ENCODE measurements around the gene HLA-G. TPM values are rescaled to one million over a fixed set of nuclear protein-coding genes. Genes with fewer than 3 reads are reported as not detected.

HLA-G gene
- total RNA-seq, 4 donors from 2014 or later, result 0.45 to 2.3 TPM; not detected in 2

- TF ChIP-seq CTCF (IDR thresholded peaks at IDR 0.05), result no peak
- TF ChIP-seq POLR2A (IDR thresholded peaks at IDR 0.05), result no peak
- Histone ChIP-seq H3K4me1 (peaks cover 0 to 2% of the 10 kb centered on the region in 2 donors), H3K27me3 (no peaks in the 10 kb centered on the region), H3K4me3 (replicated peaks in 1 of 3) (no peak overlapping the region), H3K9me3 (no peaks in the 10 kb centered on the region), H3K36me3 (no peaks in the 10 kb centered on the region), H3K27ac (no peak overlapping the region)
- WGBS, 2 donors, result 67 to 85% methylated on average over 5 of the region's 5 CpGs
- intact Hi-C loops (cut with DNase I), result no loop called here
- DNase-seq, result no peak
These were observed 29.7 kb upstream of the HLA-G start for GRCh38 chr6:29797966-29798365.

GRCh38 chr6:29800254-29800653, 27.4 kb upstream of the HLA-G start:
- intact Hi-C loops (cut with DNase I), result no loop called here
- Histone ChIP-seq H3K4me1 (no peaks in the 10 kb centered on the region), H3K4me3 (replicated peaks in 1 of 3) (no peak overlapping the region), H3K9me3 (no peaks in the 10 kb centered on the region), H3K36me3 (no peaks in the 10 kb centered on the region), H3K27ac (no peak overlapping the region), H3K27me3 (no peaks in the 10 kb centered on the region)
- no peak for TF ChIP-seq POLR2A (IDR thresholded peaks at IDR 0.05)
- no peak for TF ChIP-seq CTCF (IDR thresholded peaks at IDR 0.05)
- WGBS, 2 donors, result 89 to 91% methylated on average over 23 to 24 of the region's 24 CpGs
- no peak for DNase-seq

- intact Hi-C loops (cut with DNase I), result no loop called here
- no peak for TF ChIP-seq POLR2A (IDR thresholded peaks at IDR 0.05)
- TF ChIP-seq CTCF (IDR thresholded peaks at IDR 0.05), result no peak
- Histone ChIP-seq H3K27ac (no peak overlapping the region), H3K27me3 (no peaks in the 10 kb centered on the region), H3K36me3 (no peaks in the 10 kb centered on the region), H3K4me3 (replicated peaks in 1 of 3) (no peak overlapping the region), H3K4me1 (no peaks in the 10 kb centered on the region), H3K9me3 (no peaks in the 10 kb centered on the region)
- no peak for DNase-seq
- WGBS, 2 donors, result 93 to 95% methylated on average over 3 of the region's 3 CpGs
These were observed 21.2 kb upstream of the HLA-G start for GRCh38 chr6:29806387-29806786.

GRCh38 chr6:29809249-29809648, 18.4 kb upstream of the HLA-G start:
- Histone ChIP-seq H3K4me3 (replicated peaks in 1 of 3) (no peak overlapping the region), H3K9me3 (no peaks in the 10 kb centered on the region), H3K36me3 (no peaks in the 10 kb centered on the region), H3K4me1 (no peaks in the 10 kb centered on the region), H3K27ac (no peak overlapping the region), H3K27me3 (no peaks in the 10 kb centered on the region)
- intact Hi-C loops (cut with DNase I), result no loop called here
- DNase-seq, result no peak
- TF ChIP-seq CTCF (IDR thresholded peaks at IDR 0.05) (no peak), POLR2A (IDR thresholded peaks at IDR 0.05) (no peak)

GRCh38 chr6:29810371-29810770, 17.3 kb upstream of the HLA-G start:
- Histone ChIP-seq H3K9me3 (no peaks in the 10 kb centered on the region), H3K4me1 (no peaks in the 10 kb centered on the region), H3K27ac (no peak overlapping the region), H3K27me3 (no peaks in the 10 kb centered on the region), H3K36me3 (no peaks in the 10 kb centered on the region), H3K4me3 (replicated peaks in 1 of 3) (no peak overlapping the region)
- 70 to 75% methylated on average over 2 of the region's 2 CpGs for WGBS, 2 donors
- no peak for DNase-seq
- intact Hi-C loops (cut with DNase I), result no loop called here
- TF ChIP-seq POLR2A (IDR thresholded peaks at IDR 0.05), result no peak
- no peak for TF ChIP-seq CTCF (IDR thresholded peaks at IDR 0.05)

Measured in thyroid gland (tissue), 4 donors.